ENCODE measurements around the gene THSD7A. TPM values are rescaled to one million over a fixed set of nuclear protein-coding genes. Genes with fewer than 3 reads are reported as not detected.

The THSD7A gene
- total and polyA plus RNA-seq, 2 of the 8 experiments (the other 6 are each of a cell fraction or from before 2014, with no cell fraction given): 0.44 to 1.2 TPM

- H2BK5ac ChIP-seq (ENCODE audit: low read depth, low read length): no peak overlapping the region
- H3K23ac ChIP-seq (ENCODE audit: insufficient read length): no peak overlapping the region
These were observed 124.3 kb downstream of the THSD7A start for GRCh38 chr7:11707606-11708193.

More at GRCh38 chr7:11707606-11708193, 124.3 kb downstream of the THSD7A start:
- H2BK15ac ChIP-seq (ENCODE audit: low read length): no peak overlapping the region
- H3K4me1 ChIP-seq (replicated peaks in 1 of 4; ENCODE audit: control insufficient read depth in 3 of 4, insufficient read depth in 4 of 4, low read length in 3 of 4): no peaks in the 10 kb centered on the region
- H3K56ac ChIP-seq (replicated peaks; ENCODE audit: insufficient read length, low read depth, low read length): no peak overlapping the region
- no peak overlapping the region for H3K14ac ChIP-seq (ENCODE audit: insufficient read length)
- DNase-seq (ENCODE audit: low read depth in 1 of 2, low spot score in 2 of 2) (no peak), FAIRE-seq (no peak)
- no peak overlapping the region for H3K4ac ChIP-seq (replicated peaks; ENCODE audit: insufficient read length, low read depth, low read length)
- H4K5ac ChIP-seq (ENCODE audit: insufficient read length, low read depth, low read length): no peak overlapping the region
- WGBS, 2 experiments (ENCODE audit: extremely low coverage in 1 of 2, insufficient coverage in 1 of 2, insufficient read length in 1 of 2, insufficient replicate concordance in 2 of 2, low coverage in 1 of 2, low lambda C conversion rate in 2 of 2, missing lambda C conversion rate in 1 of 2): 92% methylated on average over 2 of the region's 2 CpGs; no CpG with 5 or more reads in 1 of the 2 experiments
- H4K8ac ChIP-seq (ENCODE audit: extremely low read depth, insufficient read depth, low read length): no peak overlapping the region
- no peak overlapping the region for H2AK5ac ChIP-seq (ENCODE audit: low read depth, low read length)
- no peak overlapping the region for H3K4me3 ChIP-seq (ENCODE audit: extremely low read depth in 1 of 4, insufficient read depth in 2 of 4, low read depth in 3 of 4, low read length in 4 of 4)
- H3K9ac ChIP-seq (replicated peaks in 1 of 4; ENCODE audit: extremely low read depth in 1 of 4, low read depth in 3 of 4, low read length in 3 of 4): no peak overlapping the region
- no peak overlapping the region for H4K91ac ChIP-seq (replicated peaks; ENCODE audit: insufficient read length, low read length)
- H3K9me3 ChIP-seq (ENCODE audit: insufficient read depth in 2 of 2, low read depth in 1 of 2, low read length in 1 of 2): no peaks in the 10 kb centered on the region
- H3K27ac ChIP-seq (ENCODE audit: low read depth, low read length): no peak overlapping the region
- no peaks in the 10 kb centered on the region for H3K79me2 ChIP-seq (ENCODE audit: control insufficient read depth in 1 of 2, insufficient read depth in 2 of 2, low read length in 2 of 2)
- H4K20me1 ChIP-seq (replicated peaks in 1 of 2; ENCODE audit: control insufficient read depth in 1 of 2, insufficient read depth in 2 of 2, low read length in 2 of 2): no peaks in the 10 kb centered on the region
- H3K27me3 ChIP-seq (replicated peaks in 1 of 4; ENCODE audit: control insufficient read depth in 3 of 4, extremely low read depth in 1 of 4, insufficient read depth in 3 of 4, low read length in 3 of 4): no peaks in the 10 kb centered on the region
- H3K23me2 ChIP-seq (ENCODE audit: low read depth, low read length): no peaks in the 10 kb centered on the region
- H2BK120ac ChIP-seq (replicated peaks; ENCODE audit: low read depth, low read length): no peak overlapping the region
- CTCF ChIA-PET (ENCODE audit: partially characterized antibody): interaction anchor here (0.6 kb wide), 1 partner anchor 525 kb away, joined by 4 read pairs; no protein-coding TSS in a partner anchor
- no peak overlapping the region for H3K4me2 ChIP-seq (ENCODE audit: insufficient read depth in 1 of 2, low read depth in 2 of 2, low read length in 2 of 2)
- H3K79me1 ChIP-seq (ENCODE audit: low read depth, low read length): no peaks in the 10 kb centered on the region
- no peak overlapping the region for H2BK12ac ChIP-seq (ENCODE audit: low read depth, low read length)
- POLR2A ChIA-PET (ENCODE audit: partially characterized antibody): no interaction called here
- H3K36me3 ChIP-seq (ENCODE audit: control insufficient read depth in 2 of 4, insufficient read depth in 4 of 4, low read length in 3 of 4): no peaks in the 10 kb centered on the region
- H2AFZ ChIP-seq (ENCODE audit: low read length): no peak overlapping the region
- no peak overlapping the region for H3K18ac ChIP-seq (ENCODE audit: extremely low read depth, low read length)
- no peak for TF ChIP-seq TCF12 (IDR thresholded peaks at IDR 0.05; ENCODE audit: low read depth, low read length)
- no peak for TF ChIP-seq YY1 (IDR thresholded peaks at IDR 0.05; ENCODE audit: low read depth, low read length)
- TF ChIP-seq EZH2 (IDR thresholded peaks at IDR 0.05; ENCODE audit: low read depth, low read length, severe bottlenecking): no peak
- TF ChIP-seq SRF (IDR thresholded peaks at IDR 0.05; ENCODE audit: low read depth, low read length): no peak
- no peak for TF ChIP-seq SP2 (IDR thresholded peaks at IDR 0.05; ENCODE audit: low read length)
- TF ChIP-seq BCL11A (IDR thresholded peaks at IDR 0.05; ENCODE audit: low read depth in 2 of 2, low read length in 2 of 2): no peak
- H2BK20ac ChIP-seq (ENCODE audit: low read length): no peak overlapping the region

Measured in H1 (cell line).